IMR-90 (cell line): Measurements from ENCODE around the gene LHFPL6. TPM values are rescaled to one million over a fixed set of nuclear protein-coding genes. Genes with fewer than 3 reads are reported as not detected.
A peak's percentile ranks its signal among the peaks of the same experiment; 100 is the strongest.

Experiments
- ATAC-seq: fragments of 200-7000 bp; cut with Tn5 transposase; 2 replicates; pipeline ENCODE4 v1.9.1; 2020; ENCODE audit warnings: low read depth, mild to moderate bottlenecking, moderate library complexity
- BruUV-seq: library from RNA; stranded (reverse); fragments of 400-500 nt; replicated peaks from 2 replicates; lab custom pipeline; 2021; lab: Mats Ljungman, UMichigan
- CTCF ChIA-PET: fragments of 300-600 bp; formaldehyde crosslinking; extraction: SDS; loops from one replicate; lab custom pipeline; 2021; ENCODE audit warnings: antibody characterized with exemption; lab: Yijun Ruan, JAX
- POLR2A ChIA-PET: fragments of 300-600 bp; sonication (Branson Sonifier 250); formaldehyde crosslinking; loops from one replicate; lab custom pipeline; 2022; ENCODE audit warnings: antibody characterized with exemption; ENCODE audit not compliant: unreplicated experiment; lab: Charles Lee
- DNase-seq: peaks from one replicate; pipeline ENCODE4 v3.0.0; 2013
- H2AFZ ChIP-seq: replicated peaks from 2 replicates; pipeline ENCODE3; 2013; ENCODE audit warnings: low read length, mild to moderate bottlenecking; ENCODE audit not compliant: poor library complexity
- H2AK5ac ChIP-seq: 2 replicates; pipeline ENCODE4 v1.6.1; 2013; ENCODE audit warnings: low read depth, low read length, inconsistent platforms
- H2AK9ac ChIP-seq: replicated peaks from 2 replicates; pipeline ENCODE3; 2013; ENCODE audit warnings: mild to moderate bottlenecking, low read depth, low read length, moderate library complexity; ENCODE audit not compliant: poor library complexity
- H2BK120ac ChIP-seq: 2 replicates; pipeline ENCODE4 v1.6.1; 2013; ENCODE audit warnings: low read depth, low read length, inconsistent platforms
- H2BK15ac ChIP-seq: 3 replicates; pipeline ENCODE4 v1.6.1; 2013; ENCODE audit warnings: low read depth, low read length, inconsistent platforms
- H2BK20ac ChIP-seq: 2 replicates; pipeline ENCODE4 v1.6.1; 2013; ENCODE audit warnings: low read depth, mild to moderate bottlenecking, inconsistent platforms, low read length, moderate library complexity
- H2BK5ac ChIP-seq: 2 replicates; pipeline ENCODE4 v1.6.1; 2013; ENCODE audit warnings: mild to moderate bottlenecking, low read depth, low read length, inconsistent platforms; ENCODE audit not compliant: poor library complexity, severe bottlenecking
- H3K14ac ChIP-seq: replicated peaks from 2 replicates; pipeline ENCODE4 v1.6.1; 2013; ENCODE audit warnings: low read depth, low read length, inconsistent platforms
- H3K18ac ChIP-seq: 2 replicates; pipeline ENCODE4 v1.6.1; 2013; ENCODE audit warnings: low read depth, low read length, control low read depth
- H3K23ac ChIP-seq: 2 replicates; pipeline ENCODE4 v1.6.1; 2013; ENCODE audit warnings: low read depth, low read length, inconsistent platforms
- H3K27ac ChIP-seq: 2 replicates; pipeline ENCODE4 v1.5.1; 2013; ENCODE audit warnings: mild to moderate bottlenecking, control low read depth, low read length; ENCODE audit not compliant: insufficient read depth
- H3K27me3 ChIP-seq: 2 replicates; pipeline ENCODE4 v1.6.1; 2013; ENCODE audit warnings: low read length; ENCODE audit not compliant: control insufficient read depth, insufficient read depth
- H3K36me3 ChIP-seq: 2 replicates; pipeline ENCODE4 v1.6.1; 2013; ENCODE audit warnings: low read length, mixed read lengths; ENCODE audit not compliant: control insufficient read depth, insufficient read depth
- H3K4ac ChIP-seq: 2 replicates; pipeline ENCODE4 v1.6.1; 2013; ENCODE audit warnings: low read depth, low read length, inconsistent platforms
- H3K4me1 ChIP-seq: 2 replicates; pipeline ENCODE4 v1.6.1; 2013; ENCODE audit warnings: low read length, mixed read lengths; ENCODE audit not compliant: control insufficient read depth, insufficient read depth
- H3K4me2 ChIP-seq: 2 replicates; pipeline ENCODE4 v1.6.1; 2013; ENCODE audit warnings: low read depth, mild to moderate bottlenecking, control low read depth, low read length, moderate library complexity
- H3K4me3 ChIP-seq: 2 replicates; pipeline ENCODE4 v1.5.1; 2013; ENCODE audit warnings: low read depth, mild to moderate bottlenecking, control low read depth, low read length, moderate library complexity; ENCODE audit not compliant: insufficient read depth
- H3K56ac ChIP-seq: 2 replicates; pipeline ENCODE4 v1.6.1; 2013; ENCODE audit warnings: low read length, inconsistent platforms; ENCODE audit not compliant: insufficient read depth; ENCODE audit errors: extremely low read depth
- H3K79me1 ChIP-seq, 2 experiments: 2 replicates each; pipeline ENCODE4 v1.6.1; 2013; ENCODE audit warnings: low read length in 2 of 2, inconsistent platforms in 1 of 2, low read depth in 1 of 2
- H3K9ac ChIP-seq: 2 replicates; pipeline ENCODE4 v1.6.1; 2013; ENCODE audit warnings: low read depth, low read length, control low read depth
- H3K9me1 ChIP-seq: 2 replicates; pipeline ENCODE4 v1.6.1; 2013; ENCODE audit warnings: low read length, inconsistent platforms; ENCODE audit not compliant: insufficient read depth
- H3K9me3 ChIP-seq: 2 replicates; pipeline ENCODE4 v1.6.1; 2013; ENCODE audit warnings: low read length; ENCODE audit not compliant: control insufficient read depth, insufficient read depth
- H4K20me1 ChIP-seq: 2 replicates; pipeline ENCODE4 v1.6.1; 2013; ENCODE audit warnings: low read length, inconsistent platforms; ENCODE audit not compliant: insufficient read depth
- H4K5ac ChIP-seq: 2 replicates; pipeline ENCODE4 v1.6.1; 2013; ENCODE audit warnings: mild to moderate bottlenecking, low read depth, low read length, control low read depth
- H4K8ac ChIP-seq, 2 experiments: 2 replicates each; pipeline ENCODE4 v1.6.1; 2013; ENCODE audit warnings: low read depth in 2 of 2, low read length in 2 of 2, control low read depth in 1 of 2, inconsistent platforms in 1 of 2
- H4K91ac ChIP-seq: 2 replicates; pipeline ENCODE4 v1.6.1; 2013; ENCODE audit warnings: low read depth, low read length, inconsistent platforms; ENCODE audit not compliant: insufficient read depth
- CEBPB ChIP-seq: IDR thresholded peaks from 2 replicates; pipeline ENCODE4 v1.6.1; 2012; ENCODE audit warnings: low read depth, low read length, improper control_type of control experiment
- MXI1 ChIP-seq: IDR thresholded peaks from 2 replicates; pipeline ENCODE4 v1.6.1; 2012; ENCODE audit warnings: low read depth, mild to moderate bottlenecking, low read length, moderate library complexity, borderline replicate concordance
- WGBS, 2 experiments: methylation state at CpG; one replicate each; pipeline versions ENCODE4 v1.1.5 to v1.1.7; 2013; ENCODE audit warnings: missing lambda C conversion rate in 2 of 2; ENCODE audit not compliant: insufficient read length in 1 of 2; ENCODE audit errors: extremely low coverage in 2 of 2; 5-methylcytosine and 5-hydroxymethylcytosine counted together
- dilution Hi-C: fragments of 300-500 bp; cut with HindIII; formaldehyde crosslinking; loops from one replicate; pipeline ENCODE4 v1.14.3; 2018; ENCODE audit warnings: low sequenced_read_pairs; ENCODE audit not compliant: unreplicated experiment
- in situ Hi-C: fragments of 300-500 bp; cut with MboI; formaldehyde crosslinking; loops from 3 replicates; pipeline ENCODE4 v1.14.3; 2019; ENCODE audit warnings: low sequenced_read_pairs, inconsistent platforms, mixed read lengths
- intact Hi-C: fragments of 100-400 bp; cut with micrococcal nuclease; formaldehyde crosslinking; loops from 2 replicates; pipeline ENCODE4 v1.10.0; 2022
- polyA plus RNA-seq, 3 experiments: library from polyadenylated mRNA; depleted of rRNA; stranded (reverse); fragments of >200 nt; gene quantifications; 2 replicates each; pipeline ENCODE4 v1.2.3, GENCODE V29; 2012; ENCODE audit warnings: low replicate concordance in 1 of 3
- total RNA-seq: library from RNA; depleted of rRNA; stranded (reverse); fragments of >200 nt; gene quantifications from 2 replicates; pipeline ENCODE4 v1.2.3, GENCODE V29; 2012
- TF ChIP-seq, protein P1 (sequence below): fragments of 150-350 bp; IDR thresholded peaks from 2 replicates; pipeline ENCODE4 v1.6.1; 2016; ENCODE audit warnings: low read depth, mild to moderate bottlenecking, low read length, moderate library complexity, borderline replicate concordance

Gene LHFPL6
- total and polyA plus RNA-seq, 2 of the 4 experiments (the other 2 are of a cell fraction): 24.7 to 36.1 TPM

DNA sequence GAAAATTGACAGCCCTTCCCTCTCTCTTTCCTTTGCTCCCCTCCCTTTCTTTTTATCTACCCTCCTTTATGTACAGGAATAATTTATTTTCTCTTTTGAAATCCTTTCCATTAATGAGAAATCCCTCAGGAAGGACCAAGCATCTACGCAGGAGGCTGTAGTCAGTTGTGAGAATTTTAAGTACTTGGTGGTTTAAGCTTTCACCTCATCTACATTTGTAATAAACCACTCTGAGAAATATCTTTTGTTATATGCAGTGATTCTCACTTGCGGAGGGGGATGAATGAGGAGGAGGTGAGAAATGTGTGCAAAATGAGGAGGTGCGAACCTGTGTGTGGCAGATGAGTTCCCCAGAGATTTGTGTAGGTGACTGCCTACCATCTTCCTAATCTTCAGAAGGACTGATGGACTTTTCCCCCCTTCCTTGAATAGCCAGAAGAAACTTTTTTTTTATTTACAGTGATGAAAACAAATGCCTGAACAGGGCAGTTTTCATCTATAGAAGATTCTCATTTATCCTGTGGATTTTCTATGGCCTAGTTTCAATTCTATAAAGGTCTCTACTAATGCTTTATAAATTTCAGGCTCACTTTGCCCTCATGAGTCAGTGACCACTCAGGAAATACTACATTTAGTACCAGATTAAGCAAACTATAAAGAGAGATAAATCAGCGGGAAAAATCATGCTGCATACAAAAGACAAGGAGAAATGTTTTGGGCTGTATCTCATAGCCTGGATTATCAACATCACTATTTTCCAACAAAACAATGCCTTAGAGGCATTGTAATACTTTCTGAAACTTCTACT lies 118.3 kb downstream of the LHFPL6 start:
- H3K36me3 ChIP-seq: no peaks in the 10 kb centered on the region
- peak overlapping the region; percentile 81 for H4K5ac ChIP-seq
- H3K23ac ChIP-seq: no peak overlapping the region
- no peak overlapping the region for H2AFZ ChIP-seq
- WGBS, 2 experiments: no CpG with 5 or more reads among the region's 4 CpGs
- peak overlapping the region in 1 of 2 experiments; percentile 27; a peak in 1 of 4 replicates for H4K8ac ChIP-seq
- peak overlapping the region; percentile 41; the same call in 1 of the 2 replicates for H2BK120ac ChIP-seq
- H3K4me1 ChIP-seq: peaks cover 10% of the 10 kb centered on the region
- 0 out of 3 replicates have a peak overlapping the region, but pooled peaks have one; percentile 9 for H2BK15ac ChIP-seq
- no peak overlapping the region for H3K4me3 ChIP-seq
- no TSS peak for BruUV-seq
- H3K9me1 ChIP-seq: peaks cover 6% of the 10 kb centered on the region; the same call in 1 of the 2 replicates
- ATAC-seq (peak; percentile 58; the same call in 1 of the 2 replicates), DNase-seq (peak; percentile 77)
- H3K9me3 ChIP-seq: no peaks in the 10 kb centered on the region
- no peak overlapping the region for H3K9ac ChIP-seq
- TF ChIP-seq, protein P1, sequence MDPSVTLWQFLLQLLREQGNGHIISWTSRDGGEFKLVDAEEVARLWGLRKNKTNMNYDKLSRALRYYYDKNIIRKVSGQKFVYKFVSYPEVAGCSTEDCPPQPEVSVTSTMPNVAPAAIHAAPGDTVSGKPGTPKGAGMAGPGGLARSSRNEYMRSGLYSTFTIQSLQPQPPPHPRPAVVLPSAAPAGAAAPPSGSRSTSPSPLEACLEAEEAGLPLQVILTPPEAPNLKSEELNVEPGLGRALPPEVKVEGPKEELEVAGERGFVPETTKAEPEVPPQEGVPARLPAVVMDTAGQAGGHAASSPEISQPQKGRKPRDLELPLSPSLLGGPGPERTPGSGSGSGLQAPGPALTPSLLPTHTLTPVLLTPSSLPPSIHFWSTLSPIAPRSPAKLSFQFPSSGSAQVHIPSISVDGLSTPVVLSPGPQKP: no peak
- TF ChIP-seq CEBPB: peak; percentile 49
- TF ChIP-seq MXI1: no peak
- in situ Hi-C loops (no loop called here), dilution Hi-C loops (no loop called here), intact Hi-C loops (loop anchor here (5.0 kb wide), 1 partner anchor 77 kb away; no protein-coding TSS in a partner anchor)
- H3K27ac ChIP-seq: peak overlapping the region; percentile 45; the same call in 1 of the 2 replicates
- 0 out of 2 replicates have a peak overlapping the region, but pooled peaks have one; percentile 26 for H4K91ac ChIP-seq
- H3K79me1 ChIP-seq: peaks cover 29 to 49% of the 10 kb centered on the region in 2 experiments; a peak in 3 of 4 replicates
- no peak overlapping the region for H3K56ac ChIP-seq
- ChIA-PET CTCF (no interaction called here), POLR2A (no interaction called here)
- H3K14ac ChIP-seq: no peak overlapping the region
- H2BK5ac ChIP-seq: peak overlapping the region; percentile 51
- H3K27me3 ChIP-seq: no peaks in the 10 kb centered on the region
- peak overlapping the region; percentile 61; the same call in 1 of the 2 replicates for H3K4me2 ChIP-seq
- peaks cover 3% of the 10 kb centered on the region; the same call in 1 of the 2 replicates for H4K20me1 ChIP-seq
- no peak overlapping the region; the same call in 1 of the 2 replicates for H2AK5ac ChIP-seq
- peak overlapping the region; percentile 60; the same call in 1 of the 2 replicates for H3K18ac ChIP-seq
- no peak overlapping the region for H2AK9ac ChIP-seq
- H3K4ac ChIP-seq: peak overlapping the region; percentile 26
- H2BK20ac ChIP-seq: peak overlapping the region; percentile 5; the same call in 1 of the 2 replicates
